Embryonic facial prominence (tissue), 1 donor: Measurements from ENCODE around the gene NCOA1.

ENCODE experiments used
- DNase-seq: peaks from one replicate; pipeline ENCODE4 v3.0.0-alpha.2; 2016; ENCODE audit errors: extremely low spot score

The NCOA1 gene

GRCh38 chr2:24690524-24690923, 199.5 kb downstream of the NCOA1 start:
- no peak for DNase-seq

GRCh38 chr2:24691806-24692205, 200.8 kb downstream of the NCOA1 start:
- DNase-seq = no peak

- DNase-seq = no peak
Measured at GRCh38 chr2:24697792-24698191, 206.7 kb downstream of the NCOA1 start.

GRCh38 chr2:24702800-24703199, 211.7 kb downstream of the NCOA1 start:
- no peak for DNase-seq

- no peak for DNase-seq
Measured at GRCh38 chr2:24704692-24705091, 213.6 kb downstream of the NCOA1 start.

GRCh38 chr2:24707143-24707542, 216.1 kb downstream of the NCOA1 start:
- DNase-seq = no peak

- DNase-seq = no peak
Measured at GRCh38 chr2:24708537-24709152, 217.6 kb downstream of the NCOA1 start.

GRCh38 chr2:24710806-24711205, 219.8 kb downstream of the NCOA1 start:
- DNase-seq = no peak

GRCh38 chr2:24711865-24712264, 220.8 kb downstream of the NCOA1 start:
- DNase-seq = no peak

GRCh38 chr2:24712296-24712695, 221.2 kb downstream of the NCOA1 start:
- no peak for DNase-seq

- no peak for DNase-seq
Measured at GRCh38 chr2:24717263-24717951, 226.4 kb downstream of the NCOA1 start.

GRCh38 chr2:24720310-24720709, 229.3 kb downstream of the NCOA1 start:
- no peak for DNase-seq

GRCh38 chr2:24721470-24721869, 230.4 kb downstream of the NCOA1 start:
- DNase-seq = no peak

- no peak for DNase-seq
Measured at GRCh38 chr2:24722141-24722790, 231.2 kb downstream of the NCOA1 start.

- no peak for DNase-seq
Measured at GRCh38 chr2:24723191-24723590, 232.1 kb downstream of the NCOA1 start.

- no peak for DNase-seq
Measured at GRCh38 chr2:24723665-24724064, 232.6 kb downstream of the NCOA1 start.

- no peak for DNase-seq
Measured at GRCh38 chr2:24724111-24724775, 233.2 kb downstream of the NCOA1 start.

- DNase-seq = no peak
Measured at GRCh38 chr2:24725956-24726355, 234.9 kb downstream of the NCOA1 start.

- no peak for DNase-seq
Measured at GRCh38 chr2:24730481-24730880, 239.4 kb downstream of the NCOA1 start.

GRCh38 chr2:24731040-24731439, 240.0 kb downstream of the NCOA1 start:
- no peak for DNase-seq

GRCh38 chr2:24731923-24732322, 240.9 kb downstream of the NCOA1 start:
- no peak for DNase-seq

- DNase-seq = no peak
Measured at GRCh38 chr2:24734741-24735140, 243.7 kb downstream of the NCOA1 start.
